GM18519 (cell line): ENCODE data around the gene GM2A.
"Not testable (repeated sequence)": the region's sequence is repeated elsewhere in the genome, so short reads cannot be mapped to it uniquely, and the experiment has no call there.

Experiments used
- ATAC-seq: cut with Tn5 transposase; IDR thresholded peaks from one replicate; pipeline ENCODE4 v1.9.1; 2021; ENCODE audit warnings: mild to moderate bottlenecking, moderate library complexity; ENCODE audit not compliant: unreplicated experiment, low FRiP score

GM2A gene

GRCh38 chr5:151283120-151283825 is 30.3 kb downstream of the GM2A start:
- ATAC-seq = no peak

- ATAC-seq = no peak
Observed at GRCh38 chr5:151284392-151284967, 31.5 kb downstream of the GM2A start.

DNA sequence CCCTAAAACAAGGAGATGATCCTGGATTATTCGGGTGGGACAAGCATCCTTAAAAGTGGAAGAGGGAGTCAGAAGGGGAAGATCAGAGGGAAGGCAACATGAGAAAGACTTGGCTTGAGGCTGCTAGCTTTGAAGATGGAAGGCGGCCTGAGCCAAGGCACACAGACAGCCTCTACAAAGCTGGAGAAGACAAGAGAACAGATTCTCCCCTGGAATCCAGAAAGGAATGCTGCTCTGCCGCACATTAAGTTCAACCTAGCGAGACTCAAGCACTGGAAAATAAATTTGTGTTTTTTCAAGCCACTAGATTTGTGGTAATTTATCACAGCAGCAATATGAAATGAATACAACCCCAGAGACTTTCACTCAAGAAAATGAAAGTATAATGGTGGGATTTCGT is 32.7 kb downstream of the GM2A start:
- ATAC-seq = no peak

GRCh38 chr5:151286246-151286645 is 33.3 kb downstream of the GM2A start:
- no peak for ATAC-seq

- ATAC-seq = peak; percentile 53
Observed at GRCh38 chr5:151288180-151288579, 35.2 kb downstream of the GM2A start.

DNA sequence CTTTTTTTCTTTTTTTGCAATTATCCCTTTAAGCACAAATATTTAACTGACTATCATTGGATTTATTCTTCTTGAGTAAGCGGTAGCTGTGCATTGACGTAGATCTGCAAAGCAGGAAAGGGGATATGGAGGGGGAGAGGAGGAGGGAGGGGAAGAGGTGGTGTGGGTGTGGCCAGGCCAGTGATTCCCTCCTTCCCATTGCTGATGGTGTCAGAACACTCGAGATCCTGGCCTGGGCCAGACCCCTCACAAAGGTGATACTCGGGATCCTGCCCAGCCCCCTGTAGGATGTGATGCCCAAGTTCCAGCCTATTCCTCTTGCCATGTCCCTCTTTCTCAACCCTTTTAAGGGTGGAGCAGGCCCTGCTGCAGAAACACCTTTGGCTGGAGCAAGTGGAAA is 40.6 kb downstream of the GM2A start:
- no peak for ATAC-seq

- no peak for ATAC-seq
Observed at GRCh38 chr5:151295138-151295537, 42.2 kb downstream of the GM2A start.

GRCh38 chr5:151295791-151296477 is 42.9 kb downstream of the GM2A start:
- ATAC-seq = no peak

GRCh38 chr5:151296478-151296830 is 43.5 kb downstream of the GM2A start:
- no peak for ATAC-seq

DNA sequence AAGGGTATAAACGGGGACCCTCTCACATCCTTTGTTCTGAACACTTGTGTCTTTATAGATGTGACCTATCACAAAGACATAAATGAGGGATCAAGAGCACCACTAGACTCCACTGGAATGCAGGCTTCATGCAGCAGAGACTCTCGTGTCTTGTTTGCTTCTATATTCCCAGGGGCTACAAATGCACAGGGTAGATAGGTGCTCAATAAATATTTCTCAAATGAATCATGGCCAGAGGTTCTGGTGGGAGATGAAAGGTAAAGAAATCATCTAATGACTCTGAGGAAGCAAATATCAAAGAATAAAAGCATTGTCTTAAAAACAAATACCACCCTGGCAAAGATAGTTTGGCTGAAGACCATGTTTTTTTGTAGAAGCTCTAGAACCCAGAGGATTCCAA is 44.0 kb downstream of the GM2A start:
- no peak for ATAC-seq

- ATAC-seq = no peak
Observed at GRCh38 chr5:151298063-151298855, 45.3 kb downstream of the GM2A start.

- no peak for ATAC-seq
Observed at GRCh38 chr5:151303666-151304065, 50.7 kb downstream of the GM2A start, which contains the start of gene SLC36A3. SLC36A3 (minus strand) TSS chr5:151303766; CDS start chr5:151303354, 412 bp downstream.

GRCh38 chr5:151309266-151309665 is 56.3 kb downstream of the GM2A start:
- not testable (repeated sequence) for ATAC-seq

GRCh38 chr5:151309821-151310220 is 56.8 kb downstream of the GM2A start:
- ATAC-seq = not testable (repeated sequence)

- ATAC-seq = no peak
Observed at GRCh38 chr5:151310932-151311331, 57.9 kb downstream of the GM2A start.

DNA sequence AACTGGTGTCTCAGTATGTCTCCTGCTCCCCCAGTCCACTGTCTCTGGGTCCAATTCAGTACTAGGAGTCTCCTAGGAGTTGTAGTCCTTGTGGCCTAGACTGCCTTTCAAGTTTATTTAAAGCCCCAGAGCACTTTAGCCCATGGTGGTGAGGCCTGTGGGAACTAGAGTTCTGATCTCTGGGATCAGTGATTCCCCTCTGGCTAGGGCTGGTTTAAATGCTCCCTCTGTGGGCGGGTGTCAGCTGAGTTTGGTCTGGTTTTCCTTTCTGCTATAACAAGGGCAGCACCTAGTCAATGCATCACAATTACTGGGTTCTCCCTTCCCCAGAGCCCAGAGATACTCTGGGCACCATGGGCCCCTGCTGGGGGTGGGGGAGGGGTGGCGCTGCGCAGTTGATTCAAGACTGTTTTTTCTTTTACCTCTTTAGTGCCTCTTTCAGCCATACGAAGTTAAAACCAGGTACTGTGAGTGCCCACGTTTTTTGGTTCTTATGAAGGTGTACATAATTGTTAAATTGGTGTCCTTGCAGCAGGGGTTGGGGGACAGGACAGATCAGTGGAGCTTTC is 59.9 kb downstream of the GM2A start:
- no peak for ATAC-seq

GRCh38 chr5:151313357-151313756 is 60.4 kb downstream of the GM2A start:
- no peak for ATAC-seq

GRCh38 chr5:151315998-151316597 is 63.1 kb downstream of the GM2A start:
- ATAC-seq = peak; percentile 84

- no peak for ATAC-seq
Observed at GRCh38 chr5:151317871-151318270, 64.9 kb downstream of the GM2A start.
